NCI-H748 treated with DMSO at 0.1 percent for 48 hours (cell line): ENCODE data around the gene THSD7B.
A peak's percentile ranks its signal among the peaks of the same experiment; 100 is the strongest.
"Not testable (repeated sequence)": the region's sequence is repeated elsewhere in the genome, so short reads cannot be mapped to it uniquely, and the experiment has no call there.

ENCODE experiments used
- DNase-seq: peaks from one replicate; lab custom pipeline; 2025; lab: John Stamatoyannopoulos, UW

THSD7B gene

DNA sequence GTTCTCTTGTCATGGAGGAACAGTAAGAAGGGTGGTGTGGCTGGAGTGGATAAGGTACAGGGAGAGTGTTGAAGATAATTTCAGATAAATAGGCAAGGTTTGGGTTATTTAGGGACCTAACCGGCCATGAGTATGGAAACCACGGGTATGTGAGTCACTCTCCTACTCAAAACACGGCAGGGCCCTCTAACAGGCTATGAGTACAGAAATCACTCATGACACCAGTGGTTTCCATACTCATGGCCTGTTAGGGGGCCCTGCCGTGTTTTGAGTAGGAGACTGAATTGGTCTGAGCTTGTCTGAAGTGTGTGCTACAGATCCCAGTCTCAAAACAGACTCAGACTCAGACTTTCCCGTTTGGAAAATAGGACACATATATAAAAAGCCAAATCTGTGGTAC is 770.6 kb downstream of the THSD7B start:
- no peak for DNase-seq

DNA sequence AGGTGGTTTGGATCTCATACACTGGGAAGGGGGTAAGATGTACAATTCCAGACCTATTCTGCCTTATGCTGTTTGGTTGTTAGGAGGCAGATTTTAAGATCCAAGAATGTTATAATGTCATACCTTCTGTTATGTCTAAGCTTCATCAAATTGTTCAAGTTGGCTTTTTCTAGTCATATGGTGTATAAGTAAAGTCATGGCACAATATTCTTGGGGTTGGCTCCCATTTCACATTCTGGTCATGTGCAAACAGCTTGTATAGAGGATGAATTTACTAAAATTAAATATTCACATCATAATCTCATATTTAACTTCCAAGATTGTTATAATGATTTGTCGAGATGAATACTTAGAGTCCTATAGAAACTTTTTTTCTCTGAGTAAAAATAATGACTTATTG is 774.0 kb downstream of the THSD7B start:
- no peak for DNase-seq

DNA sequence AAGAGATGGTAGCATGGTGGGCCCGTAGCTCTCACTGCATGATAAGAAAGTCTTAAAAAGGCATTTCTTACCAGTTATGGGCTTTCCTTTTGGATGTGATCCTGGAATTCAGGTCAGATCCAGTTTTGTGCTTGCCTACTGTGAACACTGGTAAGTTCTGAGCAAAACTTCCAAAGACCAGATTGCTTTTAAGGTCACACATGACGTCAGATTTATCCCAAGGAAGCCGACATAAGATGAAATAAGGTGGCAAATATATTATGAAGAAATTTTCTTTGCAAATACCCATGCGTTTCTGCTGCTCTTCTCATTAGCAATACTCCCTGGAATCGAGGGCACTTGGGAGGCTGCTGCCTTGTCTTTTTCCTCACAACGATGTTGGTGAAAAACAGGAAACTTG is 782.5 kb downstream of the THSD7B start:
- DNase-seq: no peak

DNA sequence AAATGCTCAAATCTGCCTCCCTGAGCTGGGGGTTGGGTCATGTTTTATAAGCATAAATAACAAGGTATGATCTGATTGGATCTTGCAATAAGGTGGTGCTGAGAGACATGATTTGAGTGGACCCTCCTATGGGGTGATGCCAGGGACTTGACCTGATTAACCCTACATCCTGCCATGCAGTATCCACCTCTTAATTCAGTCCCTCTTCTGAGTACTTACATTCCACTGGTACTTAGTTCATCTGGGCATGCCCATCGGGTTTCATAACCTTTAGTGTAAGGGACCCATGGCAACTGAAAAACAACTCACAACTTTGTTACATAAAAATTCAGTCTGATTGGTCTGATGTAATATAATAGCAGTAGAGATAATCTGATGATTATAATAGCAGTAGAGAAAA is 801.0 kb downstream of the THSD7B start:
- no peak for DNase-seq

DNA sequence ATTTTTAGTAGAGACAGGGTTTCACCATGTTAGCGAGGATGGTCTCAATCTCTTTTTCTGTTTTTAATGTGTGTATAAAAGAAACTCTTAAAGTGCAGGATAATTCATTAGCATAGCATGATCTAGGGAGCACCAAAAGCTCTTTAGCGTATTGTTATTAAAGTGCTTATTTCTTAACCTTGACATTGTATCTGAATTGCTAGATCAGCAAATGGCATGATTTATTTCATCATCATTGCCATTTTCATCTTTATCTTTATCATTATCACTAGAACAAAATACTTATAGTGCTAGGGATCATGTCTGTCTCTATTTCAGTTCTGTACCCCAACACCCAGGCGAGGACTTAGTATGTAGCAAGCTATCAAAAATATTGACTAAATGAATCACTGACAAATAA is 805.1 kb downstream of the THSD7B start:
- no peak for DNase-seq

DNA sequence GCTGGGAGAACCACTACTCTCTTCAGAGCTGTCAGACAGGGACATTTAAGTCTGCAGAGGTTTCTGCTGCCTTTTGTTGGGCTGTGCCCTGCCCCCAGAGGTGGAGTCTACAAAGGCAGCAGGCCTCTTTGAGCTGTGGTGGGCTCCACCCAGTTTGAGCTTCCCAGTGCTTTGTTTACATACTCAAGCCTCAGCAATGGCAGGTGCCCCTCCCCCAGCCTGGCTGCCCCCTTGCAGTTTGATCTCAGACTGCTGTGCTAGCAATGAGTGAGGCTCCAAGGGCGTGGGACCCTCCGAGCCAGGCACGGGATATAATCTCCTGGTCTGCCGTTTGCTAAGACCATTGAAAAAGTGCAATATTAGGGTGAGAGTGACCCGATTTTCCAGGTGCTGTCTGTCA is 822.5 kb downstream of the THSD7B start:
- not testable (repeated sequence) for DNase-seq

DNA sequence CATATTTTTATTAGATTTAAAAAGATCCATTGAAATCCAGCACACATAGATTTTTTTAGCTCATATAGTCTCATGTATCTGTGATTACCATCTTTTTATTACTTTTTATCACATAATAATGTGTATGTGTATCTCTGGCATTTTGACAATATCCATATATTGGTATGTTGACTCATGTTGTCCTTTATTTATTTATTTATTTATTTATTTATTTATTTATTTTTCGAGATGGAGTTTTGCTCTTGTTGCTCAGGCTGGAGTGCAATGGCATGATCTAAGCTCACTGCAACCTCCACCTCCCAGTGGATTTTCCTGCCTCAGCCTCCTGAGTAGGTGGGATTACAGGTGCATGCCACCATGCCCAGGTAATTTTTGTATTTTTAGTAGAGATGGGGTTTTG is 823.2 kb downstream of the THSD7B start:
- not testable (repeated sequence) for DNase-seq

DNA sequence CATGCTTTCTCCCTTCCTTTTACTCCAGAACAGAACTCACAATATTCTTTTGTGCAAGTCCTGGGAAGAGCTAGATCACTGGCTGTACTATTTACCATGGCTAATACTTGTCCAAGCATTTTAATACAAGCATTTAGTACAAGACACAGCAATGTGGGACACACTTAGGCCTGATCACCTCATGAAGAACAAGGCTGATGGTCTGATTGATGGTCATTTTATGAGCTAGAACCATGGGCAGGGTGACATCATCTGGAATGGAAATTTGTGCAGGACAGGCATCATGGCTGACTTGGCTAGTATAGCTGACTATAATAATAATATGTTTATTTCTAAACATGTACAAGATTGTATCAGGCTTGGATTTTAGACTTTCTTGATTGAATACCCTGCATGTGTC is 824.8 kb downstream of the THSD7B start:
- DNase-seq: no peak

DNA sequence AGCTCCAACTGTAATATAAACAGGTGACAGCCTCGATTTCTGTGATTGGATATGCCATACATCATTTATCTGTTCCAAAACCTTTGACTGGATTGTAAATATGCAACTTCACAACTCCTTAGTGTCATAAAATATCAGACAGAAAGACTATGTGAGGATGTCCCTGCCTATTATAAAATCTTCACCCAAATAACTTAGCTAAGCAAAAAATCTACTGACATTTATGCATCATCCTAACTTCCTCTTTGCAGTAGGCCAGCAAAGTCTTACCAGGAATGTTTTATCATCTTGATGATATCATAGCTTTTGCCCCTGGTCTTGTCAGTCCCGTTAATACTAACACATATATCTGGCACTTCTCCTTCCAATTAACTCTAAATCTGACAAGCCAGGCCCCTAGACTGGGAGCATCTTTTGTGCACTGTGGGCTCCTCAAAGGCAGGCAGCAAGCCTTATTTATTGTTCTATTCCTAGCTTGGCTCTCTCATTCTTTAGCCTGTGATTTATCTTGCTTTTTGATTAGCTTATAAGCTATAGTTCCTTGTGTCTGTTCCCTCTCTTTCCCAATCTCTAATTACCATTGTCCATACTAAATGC is 842.5 kb downstream of the THSD7B start:
- DNase-seq: no peak

DNA sequence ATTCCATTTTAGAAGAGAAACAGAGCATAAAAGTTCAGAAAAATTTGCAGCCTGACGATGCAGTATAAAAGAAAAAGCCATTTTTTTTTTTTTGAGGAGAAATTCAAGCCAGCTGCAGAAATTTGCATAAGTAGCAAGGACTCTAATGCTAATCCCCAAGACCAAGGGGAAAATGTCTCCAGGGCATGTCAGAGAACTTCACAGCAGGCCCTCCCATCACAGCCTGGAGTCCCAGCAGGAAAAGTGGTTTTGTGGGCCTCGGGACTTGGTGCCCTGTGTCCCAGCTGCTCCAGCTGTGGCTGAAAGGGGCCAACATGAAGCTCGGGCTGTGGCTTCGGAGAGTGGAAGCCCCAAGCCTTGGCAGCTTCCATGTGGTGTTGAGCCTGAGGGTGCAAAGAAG is 873.6 kb downstream of the THSD7B start:
- DNase-seq: no peak

DNA sequence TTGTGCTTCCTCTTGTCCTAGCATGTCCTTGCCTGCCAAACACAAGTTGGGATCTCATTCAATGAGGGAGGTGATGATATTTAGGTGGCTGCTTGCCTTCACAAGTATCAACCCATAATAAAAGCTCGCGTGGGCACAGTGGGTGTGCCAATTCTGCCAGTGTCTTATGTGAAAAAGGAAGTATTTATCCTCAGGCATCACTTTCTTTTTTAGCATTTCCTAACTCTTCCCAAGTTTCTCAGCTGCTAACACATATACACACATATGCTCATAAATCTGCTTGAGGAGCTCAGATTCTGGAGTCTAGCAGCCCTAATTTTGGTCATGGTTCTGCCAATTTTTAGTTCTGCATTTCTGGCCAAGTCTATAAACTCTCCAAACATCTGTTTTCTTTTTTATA is 879.4 kb downstream of the THSD7B start:
- DNase-seq: no peak

DNA sequence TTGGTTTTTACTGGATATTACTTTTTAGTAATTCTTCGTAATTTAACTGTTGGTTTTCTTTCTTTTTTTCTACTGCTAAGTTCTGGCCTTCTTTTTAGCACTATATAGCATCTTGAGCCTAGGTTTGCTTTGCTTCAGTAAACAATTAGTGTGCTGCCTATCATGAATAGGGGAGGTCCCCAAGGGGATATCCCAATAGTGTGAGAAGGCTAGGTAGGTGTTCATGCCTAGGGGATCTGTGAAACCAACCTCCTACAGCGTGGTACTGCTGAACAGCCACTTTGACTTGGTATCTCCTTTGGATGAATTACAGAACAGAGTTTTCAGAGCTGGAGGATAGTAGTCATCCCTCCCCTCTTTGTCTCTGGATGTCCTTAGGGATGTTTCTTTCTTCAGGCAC is 888.7 kb downstream of the THSD7B start:
- no peak for DNase-seq

DNA sequence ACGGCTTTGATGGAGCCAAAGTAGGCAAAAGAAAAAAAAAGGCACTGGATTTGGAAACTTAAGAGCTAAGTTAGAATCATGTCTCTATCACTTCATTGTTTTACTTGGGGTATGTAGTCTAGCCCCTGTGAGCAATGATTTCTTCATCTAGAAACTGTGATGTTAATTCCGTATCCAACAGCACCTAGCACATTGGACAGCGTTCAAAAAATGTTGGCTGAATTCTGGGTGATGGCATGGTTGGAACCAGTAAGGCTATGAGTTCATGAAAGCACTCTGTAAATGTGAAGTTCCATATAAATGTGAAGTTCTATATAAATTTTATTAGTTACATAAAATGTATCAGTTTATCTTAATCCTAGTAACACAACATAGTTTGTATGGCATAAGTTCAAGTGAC is 890.5 kb downstream of the THSD7B start:
- DNase-seq: no peak

DNA sequence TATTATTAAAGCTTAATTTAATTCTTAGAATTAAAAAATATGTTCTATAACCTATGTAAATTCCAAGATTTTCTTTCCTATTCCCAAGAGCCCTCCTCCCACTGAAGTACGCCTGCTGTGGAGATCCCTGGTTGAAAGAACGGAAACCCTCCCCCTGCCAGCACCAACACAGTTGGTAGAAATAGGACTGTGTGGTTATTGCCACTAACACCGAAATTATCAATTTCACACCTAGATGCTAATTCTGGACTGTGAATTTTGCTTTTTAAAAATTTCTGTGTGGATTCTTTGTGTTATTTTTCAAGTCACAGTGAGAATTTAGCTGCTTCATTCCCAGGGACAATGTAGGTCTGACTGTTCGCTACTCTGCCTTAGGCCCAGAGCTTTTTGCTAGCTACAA is 893.1 kb downstream of the THSD7B start:
- no peak for DNase-seq

DNA sequence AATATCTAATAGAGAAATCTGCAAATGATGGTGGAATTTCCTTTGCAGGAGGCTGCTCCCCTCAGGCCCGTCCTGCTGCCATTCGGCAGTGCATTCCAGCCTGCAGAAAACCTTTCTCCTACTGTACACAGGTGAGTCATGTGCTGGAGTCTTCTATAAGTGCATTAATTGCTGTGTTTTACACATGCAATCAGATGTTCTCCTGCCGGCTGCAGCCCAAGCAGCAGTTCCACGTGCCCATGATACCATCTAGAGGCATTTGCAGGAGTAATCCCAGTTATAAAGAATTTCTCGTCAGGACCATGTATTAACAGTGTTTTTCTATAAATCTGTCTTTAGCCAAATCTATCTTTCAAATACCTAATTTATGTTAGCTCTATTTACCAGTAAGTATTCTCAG is 894.3 kb downstream of the THSD7B start:
- DNase-seq: peak; percentile 44

DNA sequence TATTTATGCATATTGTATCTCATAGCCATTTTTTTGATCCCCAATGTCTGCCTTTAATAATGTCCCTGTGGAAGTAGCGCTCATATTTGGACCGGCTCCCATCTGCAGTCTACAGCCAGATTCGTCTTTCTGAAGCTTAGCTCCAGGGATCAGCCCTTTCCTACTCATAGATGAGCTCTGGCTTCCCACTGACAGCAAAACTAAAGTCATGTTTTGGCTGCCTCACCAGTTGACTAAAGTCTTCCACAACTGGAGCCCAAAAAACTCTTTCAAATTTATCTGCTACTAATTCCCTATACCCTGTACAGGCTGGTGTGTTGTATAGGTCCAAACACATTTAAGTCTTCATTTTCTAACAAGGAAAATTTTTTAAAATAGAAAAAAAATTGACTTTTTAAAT is 904.8 kb downstream of the THSD7B start:
- no peak for DNase-seq

DNA sequence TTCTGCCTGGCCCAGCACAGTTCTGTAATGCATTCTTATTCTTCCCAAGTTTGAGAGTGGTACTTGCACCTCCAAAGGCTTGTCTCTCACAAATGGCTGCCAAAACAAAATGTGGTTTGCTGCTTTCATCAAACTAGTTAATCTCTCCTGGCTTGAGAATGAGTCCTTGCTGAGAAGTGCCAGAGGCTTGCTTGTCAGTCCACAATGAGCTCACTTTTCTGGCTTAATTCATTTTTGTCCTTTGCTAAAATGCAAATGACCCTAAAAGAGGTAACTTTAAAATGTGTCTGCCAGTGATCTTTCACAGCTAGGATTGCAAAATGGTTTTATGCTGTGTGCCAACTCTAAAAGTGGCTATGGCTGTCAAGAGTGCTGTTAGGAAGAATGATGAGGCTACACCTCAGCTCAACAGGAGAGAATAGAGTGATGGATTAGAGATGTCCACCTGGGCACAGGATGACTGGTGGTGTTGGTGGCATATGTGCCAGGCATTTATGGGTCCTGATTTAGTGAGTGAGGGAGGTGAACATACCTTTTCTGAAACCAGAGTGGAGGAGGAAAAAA is 907.7 kb downstream of the THSD7B start:
- DNase-seq: no peak

DNA sequence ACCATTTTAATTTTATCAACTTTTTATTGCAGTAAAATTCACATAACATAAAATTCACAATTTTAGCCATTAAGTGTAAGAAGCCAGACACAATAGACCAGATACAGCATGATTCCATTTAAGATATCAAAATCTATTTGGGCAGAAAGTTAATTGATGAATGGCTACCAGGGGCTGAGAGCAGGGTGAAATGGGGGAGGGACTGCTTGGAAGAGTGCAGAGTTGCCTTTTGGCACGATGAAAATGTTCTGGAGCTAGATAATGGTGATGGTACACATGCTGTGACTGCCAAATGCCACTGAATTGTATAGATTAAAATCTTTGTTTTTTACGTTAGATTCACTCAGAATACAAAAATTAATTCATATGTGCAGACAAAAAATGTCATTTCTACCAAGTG is 909.6 kb downstream of the THSD7B start:
- DNase-seq: no peak

DNA sequence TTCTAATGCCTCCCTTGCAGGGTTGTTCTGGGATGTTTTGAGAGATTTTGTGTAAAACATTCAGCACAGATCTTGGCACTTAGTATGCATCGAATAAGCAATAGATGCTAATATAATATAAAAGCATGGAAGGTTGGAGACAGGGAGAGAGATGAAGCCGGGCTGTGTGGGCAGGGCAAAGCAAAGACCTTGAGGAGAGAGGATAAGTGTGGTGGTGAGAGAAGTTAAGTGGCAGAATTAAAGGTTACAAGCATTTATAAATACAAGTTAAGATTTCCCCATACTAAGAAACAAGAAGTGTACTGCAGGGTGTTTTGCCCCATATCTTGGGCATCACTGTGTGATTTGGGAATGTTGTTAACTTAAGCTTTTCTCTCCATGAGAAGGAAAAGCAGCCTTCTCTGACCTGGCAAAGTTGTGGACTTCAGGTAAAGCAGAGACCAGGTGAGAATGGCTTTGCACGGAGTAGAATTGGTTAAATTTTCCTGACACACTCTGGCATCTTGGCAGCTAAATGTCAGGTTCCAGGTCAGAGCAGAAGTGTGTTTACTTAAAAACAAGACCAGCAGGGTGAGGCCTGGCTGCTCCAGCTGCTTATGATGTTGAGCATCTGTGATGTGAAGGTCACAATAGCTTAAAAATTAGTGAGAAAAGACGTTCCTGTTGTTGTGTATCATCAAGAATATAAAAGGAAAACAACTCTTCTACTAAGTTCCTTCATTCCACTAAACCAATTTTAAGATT is 910.4 kb downstream of the THSD7B start:
- no peak for DNase-seq

DNA sequence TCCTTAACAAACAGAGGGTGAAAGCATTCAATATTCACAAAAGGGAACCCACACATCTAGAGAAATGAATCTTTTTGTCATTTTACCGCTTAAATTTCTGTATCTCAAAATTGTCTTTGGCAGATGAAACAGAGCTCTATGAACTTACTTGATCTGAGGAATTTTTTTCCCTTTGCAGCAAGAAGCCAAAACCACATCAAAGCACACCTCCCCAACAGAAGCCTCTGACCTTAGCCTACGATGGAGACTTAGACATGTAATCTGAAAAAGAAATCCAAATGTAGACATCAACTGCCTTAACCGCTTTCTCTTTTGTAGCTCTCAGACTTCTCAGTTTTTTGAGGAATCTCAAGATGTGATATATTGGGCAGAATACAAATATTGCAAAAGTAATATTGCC is 911.0 kb downstream of the THSD7B start:
- DNase-seq: no peak

DNA sequence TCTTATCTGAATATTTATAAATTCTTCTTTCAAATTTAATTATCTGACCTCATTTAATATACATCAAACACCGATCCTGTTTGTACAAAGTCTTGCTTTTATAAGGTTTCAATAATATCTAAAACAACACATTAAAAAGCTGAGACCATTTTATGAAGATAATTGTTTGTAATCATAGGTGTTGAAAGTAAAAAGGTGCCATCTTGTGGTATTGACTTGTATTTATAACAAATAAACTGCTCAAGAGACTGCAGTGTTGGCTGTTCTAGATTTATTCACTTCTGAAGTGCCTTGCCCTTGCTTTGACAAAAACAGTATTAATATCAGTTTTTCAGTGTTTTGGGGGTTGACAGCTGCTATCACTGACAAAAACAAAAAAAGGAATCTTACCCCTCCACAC is 912.1 kb downstream of the THSD7B start:
- peak; percentile 1 for DNase-seq

DNA sequence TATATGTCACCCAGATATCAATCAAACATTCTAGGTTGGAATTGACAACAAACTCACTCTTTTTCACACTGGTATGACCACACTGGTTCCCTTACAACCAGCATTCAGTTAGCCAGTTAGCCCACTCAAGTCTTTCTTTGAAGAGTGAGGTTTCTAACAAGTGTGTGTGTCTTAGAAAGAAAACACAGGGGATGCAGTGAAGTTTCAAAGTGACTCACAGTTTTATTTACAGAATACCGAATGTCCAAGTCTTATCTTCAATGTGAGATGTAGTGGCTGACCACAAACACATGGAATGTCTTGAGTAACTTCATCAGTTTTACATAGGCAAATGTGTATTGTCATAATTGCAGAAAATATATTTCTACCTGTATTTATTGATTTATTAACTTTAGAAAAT is 924.2 kb downstream of the THSD7B start:
- DNase-seq: no peak

DNA sequence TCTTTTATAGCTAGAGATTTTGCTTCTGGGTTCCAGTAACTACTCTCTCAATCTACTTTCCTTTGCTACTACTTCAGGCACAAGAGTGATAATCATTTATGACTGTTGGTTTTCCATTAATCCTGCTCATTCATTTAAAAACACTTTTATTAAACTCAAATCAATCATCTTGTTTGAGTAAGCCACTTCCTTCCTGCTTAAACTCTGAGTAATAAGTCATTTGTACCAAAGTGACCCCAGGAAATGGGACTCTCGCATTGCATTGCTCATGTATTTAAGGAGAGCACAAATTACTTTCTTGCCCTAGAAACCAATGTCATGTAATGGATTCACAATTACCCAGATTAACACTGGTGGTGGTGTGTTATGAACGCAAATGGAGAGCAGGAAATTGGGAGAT is 928.2 kb downstream of the THSD7B start:
- no peak for DNase-seq

DNA sequence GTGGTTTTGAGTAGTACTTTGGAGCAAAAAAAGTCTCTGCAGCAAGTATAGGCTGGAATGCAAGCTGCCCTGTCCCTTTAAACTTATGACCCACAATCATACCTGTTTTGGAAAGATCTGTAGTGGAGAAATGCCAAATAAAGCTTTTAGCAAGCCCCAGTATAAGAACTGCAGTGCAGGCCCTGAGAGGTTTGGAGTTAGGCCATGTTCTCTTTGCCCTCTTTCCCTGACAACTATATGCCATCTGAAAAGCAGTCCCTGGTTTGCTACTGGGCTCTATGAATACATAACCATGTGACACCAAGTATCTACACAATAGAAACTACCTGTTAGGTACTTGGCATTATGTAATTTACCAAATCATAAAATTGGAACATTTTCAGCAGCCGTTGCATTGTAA is 931.6 kb downstream of the THSD7B start:
- DNase-seq: no peak
